Right ventricle myocardium inferior (tissue), 1 donor: ENCODE measurements around the gene FARS2. TPM values are rescaled to one million over a fixed set of nuclear protein-coding genes. Genes with fewer than 3 reads are reported as not detected.
A peak's percentile ranks its signal among the peaks of the same experiment; 100 is the strongest.
"Not testable (repeated sequence)": the region's sequence is repeated elsewhere in the genome, so short reads cannot be mapped to it uniquely, and the experiment has no call there.

Experiments used
- ATAC-seq: fragments of 200-7000 bp; cut with Tn5 transposase; one replicate; pipeline ENCODE4 v1.9.1; 2020; ENCODE audit warnings: mild to moderate bottlenecking, moderate library complexity
- DNase-seq: peaks from one replicate; pipeline ENCODE4 v3.0.0; 2021; ENCODE audit errors: missing footprints
- intact Hi-C: fragments of 100-400 bp; cut with DNase I; formaldehyde crosslinking; loops from one replicate; pipeline ENCODE4 v1.11.0; 2022
- total RNA-seq: library from RNA; stranded (reverse); fragmentation: NEBNext Ultra II Directional; extraction: Animal tissue kit (Norgen Biotek cat#: 25700); gene quantifications from one replicate; pipeline ENCODE4 v1.2.1, GENCODE V29; 2021
- donor health status: DM: no; HTN: yes; CAD: no; lungs with severe emphysema.

FARS2 gene
- total RNA-seq, 1 donor from 2014 or later, result 20.5 TPM

- DNase-seq, result no peak
- no peak for ATAC-seq
- intact Hi-C loops, result no loop called here
Measured at GRCh38 chr6:5781966-5782556, 520.7 kb downstream of the FARS2 start.

GRCh38 chr6:5782783-5783547, 521.7 kb downstream of the FARS2 start:
- DNase-seq (peak; percentile 77), ATAC-seq (peak; percentile 93)
- intact Hi-C loops, result no loop called here

DNA sequence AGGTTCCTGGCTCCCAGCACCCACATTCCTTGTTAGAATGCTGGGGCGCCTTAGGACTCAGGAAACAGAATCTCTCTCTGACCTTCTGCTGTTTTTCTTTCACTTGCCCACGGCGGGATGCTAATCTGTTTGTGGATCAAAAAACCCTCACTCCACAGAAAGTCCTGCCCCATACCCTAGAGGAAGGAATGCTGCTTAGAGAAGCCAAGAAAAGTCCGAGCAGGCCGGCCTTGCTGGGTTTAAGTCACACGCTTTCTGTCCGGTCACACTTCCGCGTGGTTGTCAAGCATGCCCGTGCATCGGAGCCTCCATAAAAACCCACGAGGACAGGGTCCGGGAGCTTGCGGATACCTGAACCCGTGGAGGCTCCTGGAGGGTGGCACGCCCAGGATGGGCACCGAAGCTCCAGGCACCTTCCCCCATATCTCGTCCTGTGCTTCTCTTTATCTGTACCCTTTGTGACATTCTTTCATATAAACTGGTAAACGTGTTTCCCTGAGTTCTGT, 522.3 kb downstream of the FARS2 start:
- ATAC-seq, result no peak
- intact Hi-C loops, result no loop called here
- DNase-seq, result peak; percentile 50

GRCh38 chr6:5785249-5785648, 523.9 kb downstream of the FARS2 start:
- ATAC-seq, result no peak
- no peak for DNase-seq
- intact Hi-C loops, result no loop called here

DNA sequence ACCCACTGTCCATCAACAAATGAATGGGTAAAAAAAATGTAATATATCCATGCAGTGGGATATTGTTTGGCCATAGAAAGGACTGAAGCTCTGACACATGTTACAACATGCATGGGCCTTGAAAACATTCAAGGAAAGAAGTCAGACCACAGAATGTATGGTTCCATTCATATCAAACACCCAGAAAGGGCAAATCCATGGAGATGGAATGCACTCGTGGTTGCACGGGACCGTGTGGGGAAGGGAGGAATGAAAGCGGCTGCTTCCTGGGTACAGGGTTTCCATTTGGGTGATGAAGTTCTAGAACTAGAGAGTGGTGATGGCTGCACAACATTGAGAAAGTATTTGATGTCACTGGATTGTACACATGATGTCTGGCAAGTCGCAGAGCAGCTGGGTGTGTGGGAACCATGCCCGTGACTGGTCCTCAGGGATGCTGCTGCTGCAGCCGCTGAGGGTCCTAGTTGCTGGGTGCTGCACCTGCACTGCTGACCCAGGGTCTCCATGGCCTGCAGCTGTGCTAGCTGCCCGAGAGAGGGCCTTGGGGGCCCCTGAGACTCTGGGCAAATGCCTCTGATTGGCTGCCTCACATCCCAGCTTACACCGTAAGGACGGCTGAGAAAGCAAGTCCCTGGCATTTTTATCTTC, 525.1 kb downstream of the FARS2 start:
- ATAC-seq (no peak), DNase-seq (peak; percentile 55)
- intact Hi-C loops, result no loop called here

GRCh38 chr6:5786969-5787720, 525.8 kb downstream of the FARS2 start:
- intact Hi-C loops, result no loop called here
- DNase-seq (no peak), ATAC-seq (no peak)

GRCh38 chr6:5789426-5789825, 528.1 kb downstream of the FARS2 start:
- DNase-seq, ATAC-seq, intact Hi-C loops: not testable (repeated sequence)

GRCh38 chr6:5796555-5796954, 535.2 kb downstream of the FARS2 start:
- intact Hi-C loops, ATAC-seq, DNase-seq: not testable (repeated sequence)

DNA sequence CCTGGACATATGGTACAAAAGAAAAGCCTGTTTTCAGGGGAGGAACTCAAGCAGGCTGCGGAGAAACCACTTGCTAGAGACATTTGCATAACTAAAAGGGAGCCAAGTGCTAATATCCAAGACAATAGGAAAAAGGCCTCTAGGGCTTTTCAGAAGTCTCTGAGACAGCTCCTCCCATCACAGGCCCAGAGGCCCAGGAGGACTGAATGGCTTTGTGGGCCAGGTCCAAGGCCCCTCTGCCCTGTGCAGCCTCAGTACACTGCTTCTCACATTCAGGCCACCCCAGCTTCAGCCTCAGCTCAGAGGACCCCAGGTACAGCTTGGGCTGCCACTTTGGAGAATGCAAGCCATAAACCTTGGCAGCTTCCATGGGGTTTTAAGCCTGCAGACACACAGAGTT, 545.1 kb downstream of the FARS2 start:
- intact Hi-C loops, ATAC-seq, DNase-seq: not testable (repeated sequence)

GRCh38 chr6:5809450-5809849, 548.1 kb downstream of the FARS2 start:
- DNase-seq, result no peak
- intact Hi-C loops, result no loop called here
- ATAC-seq, result no peak

- intact Hi-C loops, result no loop called here
Measured at GRCh38 chr6:5811997-5812396, 550.7 kb downstream of the FARS2 start.

DNA sequence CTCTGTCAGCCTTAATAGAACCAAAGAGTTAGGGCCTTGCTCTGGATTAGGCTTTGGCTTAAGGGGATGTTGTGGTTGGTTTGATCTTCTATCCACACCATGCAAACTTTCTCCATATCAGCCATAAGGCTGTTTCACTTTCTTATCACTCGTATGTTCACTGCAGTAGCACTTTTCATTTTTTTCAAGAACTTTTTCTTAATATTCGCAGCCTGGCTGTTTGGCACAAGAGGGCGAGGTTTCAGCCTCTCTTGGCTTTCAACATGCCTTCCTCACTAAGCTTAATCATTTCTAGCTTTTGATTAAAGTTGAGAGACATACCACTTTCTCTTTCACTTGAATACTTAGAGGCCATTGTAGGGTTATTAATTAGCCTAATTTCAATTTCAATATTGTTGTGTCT, 552.3 kb downstream of the FARS2 start:
- ATAC-seq (no peak), DNase-seq (no peak)
- intact Hi-C loops, result no loop called here

More at GRCh38 chr6:5811997-5812396, 550.7 kb downstream of the FARS2 start:
- ATAC-seq (no peak), DNase-seq (no peak)

DNA sequence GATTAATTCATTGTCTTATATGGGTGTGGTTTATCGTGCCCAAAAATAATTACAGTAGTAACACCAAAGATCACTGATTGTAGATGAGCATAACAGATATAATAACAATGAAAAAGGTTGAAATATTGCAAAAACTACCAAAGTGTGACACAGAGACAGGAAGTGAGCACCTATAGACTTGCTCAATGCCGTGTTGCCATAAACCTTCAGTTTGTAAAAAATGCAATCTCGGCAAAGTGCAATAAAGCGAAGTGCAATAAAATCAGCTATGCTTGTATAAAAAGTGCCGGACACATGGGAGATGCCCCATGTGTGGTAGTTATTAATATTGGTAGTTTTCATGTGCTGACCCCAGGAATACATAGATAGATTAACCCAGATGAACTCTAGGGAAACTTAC, 552.8 kb downstream of the FARS2 start:
- intact Hi-C loops, result no loop called here
- ATAC-seq, result no peak

DNA sequence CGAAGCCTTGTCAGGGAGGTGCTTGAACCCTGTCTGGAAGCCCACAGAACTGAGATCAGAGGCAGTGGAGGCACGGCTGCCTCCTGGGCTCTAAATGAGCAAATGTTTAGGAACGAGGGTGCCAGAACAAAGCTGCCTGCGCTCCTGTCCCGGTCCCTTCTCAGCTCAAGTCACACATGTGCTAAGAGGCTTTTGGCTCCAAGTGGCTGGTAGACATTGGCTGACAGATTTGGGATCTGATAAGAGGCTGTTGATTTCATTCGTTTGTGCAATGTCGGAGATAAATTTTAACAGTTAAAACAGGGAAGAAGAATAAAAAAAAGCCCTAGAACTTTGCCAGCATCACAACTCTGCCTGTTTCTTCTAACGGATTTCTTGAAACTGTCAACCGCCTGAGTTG, 553.6 kb downstream of the FARS2 start:
- DNase-seq (no peak), ATAC-seq (no peak)
- intact Hi-C loops, result no loop called here

More for the DNA sequence above, 552.8 kb downstream of the FARS2 start:
- DNase-seq, result no peak

DNA sequence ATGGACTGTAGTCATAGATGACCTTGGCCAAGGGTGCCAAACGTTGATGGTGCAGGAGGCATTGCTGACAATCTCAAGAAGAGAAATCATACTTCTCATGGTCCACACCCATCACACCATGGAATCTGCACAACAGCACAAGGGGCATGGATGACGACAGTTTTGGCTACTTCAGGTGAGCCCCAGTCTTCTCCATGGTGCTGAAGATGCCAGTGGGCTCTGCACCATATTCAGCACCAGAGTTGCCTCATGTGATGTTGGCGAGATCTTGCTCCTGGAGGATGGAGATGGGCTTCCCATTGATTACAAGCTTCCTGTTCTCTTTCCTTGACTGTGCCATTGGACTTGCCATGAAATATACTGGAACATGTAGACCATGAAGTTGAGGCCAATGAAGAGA, 556.6 kb downstream of the FARS2 start:
- intact Hi-C loops, result no loop called here
- ATAC-seq, result no peak
- DNase-seq, result no peak

DNA sequence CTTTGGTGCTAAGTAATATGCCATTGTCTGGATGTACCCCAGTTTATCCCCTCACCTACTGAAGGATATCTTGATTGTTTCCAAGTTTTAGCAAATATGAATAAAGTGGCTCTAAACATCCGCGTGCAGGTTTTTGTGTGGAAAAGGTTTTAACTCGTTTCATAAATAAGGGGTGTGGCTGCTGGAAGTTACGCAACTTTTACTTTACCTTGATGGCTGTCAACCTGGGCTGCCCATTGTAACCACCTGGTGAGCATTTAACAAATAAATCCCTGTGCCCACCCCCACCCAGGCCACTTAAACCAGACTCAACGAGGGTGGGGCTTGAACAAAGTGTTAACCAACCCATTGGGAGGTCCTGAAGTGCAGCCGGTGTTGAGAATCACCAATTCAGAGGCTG, 557.6 kb downstream of the FARS2 start:
- intact Hi-C loops, result no loop called here
- DNase-seq (no peak), ATAC-seq (no peak)
